SW 1271 (cell line): ENCODE data around the gene DHRS1.

ENCODE experiments used
- DNase-seq, 2 experiments: peaks; one replicate each; lab custom pipeline; 2025; lab: John Stamatoyannopoulos, UW

Gene DHRS1

DNA sequence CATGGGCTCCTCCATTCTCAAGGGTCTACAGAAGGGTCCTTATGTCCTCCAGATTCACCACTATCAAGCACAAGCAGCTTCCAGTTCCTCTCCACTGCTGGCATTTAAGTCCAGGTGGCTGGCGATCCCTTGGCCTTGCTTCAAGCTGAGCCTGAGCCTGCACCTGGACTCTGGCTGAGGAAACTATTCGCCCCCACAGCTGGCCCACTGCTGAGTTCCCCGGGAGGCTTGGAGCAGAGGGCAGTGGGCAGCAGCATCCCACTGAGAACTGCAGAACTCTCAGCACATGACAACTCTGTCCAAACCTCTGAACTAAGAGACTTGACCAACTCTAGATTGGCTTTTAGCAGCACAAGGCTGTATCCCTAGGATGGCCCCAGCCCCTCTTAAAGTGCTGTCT, 16.8 kb downstream of the DHRS1 start:
- DNase-seq: no peak

DNA sequence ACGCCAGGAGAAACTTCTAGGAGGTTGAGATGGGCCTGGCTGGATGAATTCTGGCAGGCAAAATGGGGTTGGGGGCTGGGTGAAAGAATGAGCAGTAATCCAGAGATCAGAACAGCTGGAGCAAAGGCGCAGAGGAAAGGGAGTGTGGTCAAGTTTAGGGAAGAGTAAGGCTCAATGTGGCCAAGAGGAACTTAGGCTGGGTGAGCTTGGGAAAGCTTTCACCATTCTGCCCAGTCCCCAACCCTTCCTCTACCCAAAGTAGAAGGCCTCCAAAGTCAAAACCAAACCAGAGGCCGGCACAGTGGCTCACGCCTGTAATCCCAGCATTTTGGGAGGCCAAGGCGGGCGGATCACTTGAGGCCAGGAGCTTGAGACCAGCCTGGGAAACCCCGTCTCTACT, 17.9 kb downstream of the DHRS1 start:
- DNase-seq: no peak

DNA sequence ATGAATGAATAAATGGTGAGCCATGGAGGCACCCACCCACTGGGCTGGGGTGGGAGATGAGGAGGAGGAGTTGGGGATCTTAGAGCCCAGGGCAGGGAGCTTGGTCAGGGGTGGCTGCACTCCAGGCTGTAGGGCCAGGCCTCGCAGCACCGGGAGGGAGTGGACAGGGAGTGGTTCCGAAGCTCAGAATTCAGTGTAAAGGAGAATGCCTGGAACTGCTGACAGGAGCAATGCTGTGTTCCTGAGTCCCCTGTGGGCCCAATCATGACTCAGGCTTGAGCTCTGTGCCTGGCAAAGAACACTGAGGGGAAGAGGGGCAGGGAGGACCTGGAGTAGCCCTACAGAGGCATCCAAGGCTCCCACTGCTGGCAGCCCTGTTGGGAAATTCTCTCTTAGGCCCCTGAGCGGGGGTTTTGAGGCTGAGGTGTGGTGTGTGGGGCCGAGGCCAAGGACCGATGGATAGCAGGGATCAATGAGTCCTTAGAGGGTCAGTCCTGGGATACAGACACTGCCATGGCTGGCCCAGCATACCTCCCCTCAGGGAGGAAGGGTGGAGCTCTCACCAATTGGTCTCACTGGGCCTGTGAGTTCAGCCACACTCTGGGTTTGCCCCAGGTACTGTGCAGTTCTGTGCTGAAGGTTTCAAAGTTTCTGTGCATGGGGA, 18.7 kb downstream of the DHRS1 start:
- no peak for DNase-seq

- DNase-seq: peak in 1 of 2 experiments; percentile 18
Measured at GRCh38 chr14:24279301-24280186, 20.0 kb downstream of the DHRS1 start.

DNA sequence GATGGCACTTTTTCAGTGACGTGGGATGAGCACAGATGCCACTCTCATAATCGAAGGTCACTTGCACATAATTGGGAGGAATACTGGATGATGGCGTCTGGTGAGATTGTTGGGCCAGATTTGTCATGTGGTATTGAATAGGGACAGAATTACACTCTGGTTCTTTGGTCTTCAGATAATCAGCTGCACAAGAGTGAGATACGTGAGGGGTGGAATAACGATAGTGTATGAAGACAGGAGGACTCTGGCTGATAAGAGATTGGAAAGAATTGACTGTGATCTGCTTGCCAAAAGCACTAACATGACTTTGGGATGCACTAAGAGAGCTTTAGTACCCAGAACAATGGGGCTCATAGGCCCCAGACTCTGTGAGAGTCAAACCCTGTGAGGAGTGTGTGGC, 21.2 kb downstream of the DHRS1 start:
- no peak for DNase-seq

- DNase-seq: no peak
Measured at GRCh38 chr14:24277606-24278321, 21.8 kb downstream of the DHRS1 start.

DNA sequence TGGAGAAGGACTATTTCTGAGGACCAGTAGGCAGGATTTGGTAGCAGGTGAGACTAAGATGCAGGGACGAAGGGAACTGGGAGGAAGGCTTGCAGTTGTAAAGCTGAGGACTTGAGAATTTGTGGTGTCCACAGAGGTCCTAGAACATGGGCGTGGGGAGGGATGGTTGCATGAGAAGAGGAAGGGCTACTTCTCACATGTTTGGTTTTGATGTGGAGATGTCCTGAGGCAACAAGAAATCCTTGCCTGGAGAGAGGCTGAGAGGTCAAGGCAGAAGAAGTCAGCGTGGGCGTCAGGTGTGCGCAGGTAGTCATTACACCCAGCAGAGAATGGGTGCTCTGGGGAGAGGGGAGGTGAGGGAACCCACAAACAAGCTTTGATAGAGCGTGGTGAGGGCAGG, 22.5 kb downstream of the DHRS1 start:
- DNase-seq: no peak

DNA sequence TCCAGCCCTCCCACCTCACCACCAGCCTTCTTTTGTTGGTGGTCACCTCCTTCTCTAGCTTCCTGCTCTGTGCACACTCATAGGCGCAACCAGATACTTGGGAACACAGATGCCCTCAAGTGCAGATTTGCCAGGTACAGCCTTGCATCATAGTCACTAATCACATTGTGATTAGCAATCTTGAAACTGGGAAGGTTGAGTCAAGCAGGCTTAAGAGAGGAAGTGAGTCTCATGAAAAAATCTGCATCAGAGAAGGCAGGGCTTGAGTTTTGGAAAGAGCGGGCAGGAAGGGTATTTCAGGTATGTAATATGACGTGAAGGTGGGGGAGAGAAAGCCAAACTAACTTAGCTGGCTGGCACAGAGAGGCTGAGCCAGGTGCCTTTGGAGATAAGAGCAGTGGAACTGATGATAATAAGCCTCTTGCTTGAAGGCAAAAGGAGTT, 25.5 kb downstream of the DHRS1 start:
- DNase-seq: no peak

GRCh38 chr14:24273422-24273998, 26.1 kb downstream of the DHRS1 start:
- DNase-seq: peak in 1 of 2 experiments; percentile 24

GRCh38 chr14:24272467-24272866, 27.1 kb downstream of the DHRS1 start:
- no peak for DNase-seq

- no peak for DNase-seq
Measured at GRCh38 chr14:24271834-24272263, 27.7 kb downstream of the DHRS1 start.

GRCh38 chr14:24271134-24271833, 28.3 kb downstream of the DHRS1 start, which contains the start of gene RABGGTA:
Gene RABGGTA (minus strand): TSS chr14:24271597. CDS start chr14:24271115, 482 bp downstream.
- DNase-seq: peak; percentile 70 to 79

- DNase-seq: peak in 1 of 2 experiments; percentile 47
Measured at GRCh38 chr14:24270537-24271133, 28.9 kb downstream of the DHRS1 start.

GRCh38 chr14:24269910-24270536, 29.6 kb downstream of the DHRS1 start:
- DNase-seq: no peak

- no peak for DNase-seq
Measured at GRCh38 chr14:24269368-24269767, 30.2 kb downstream of the DHRS1 start.

DNA sequence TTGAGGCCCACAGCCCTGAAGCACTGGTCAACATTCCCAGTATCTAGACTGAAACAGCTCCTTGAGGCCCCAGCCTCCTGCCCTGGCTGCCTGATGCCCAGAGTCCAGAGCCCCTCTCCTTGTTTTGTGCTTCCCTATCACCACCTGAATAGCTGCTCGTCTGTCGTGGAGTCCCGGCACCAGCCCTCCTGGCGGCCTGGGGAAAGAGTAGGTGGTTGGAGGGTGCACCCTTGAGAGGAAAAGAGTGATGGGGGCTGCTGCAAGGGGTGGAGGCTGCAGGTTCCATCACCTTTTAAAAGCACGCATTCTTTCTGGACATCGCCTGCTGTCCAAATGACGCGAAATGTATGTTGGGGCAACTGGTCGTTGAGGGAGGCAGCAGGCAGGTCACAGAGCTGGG, 31.4 kb downstream of the DHRS1 start:
- no peak for DNase-seq

GRCh38 chr14:24267516-24267915, 32.1 kb downstream of the DHRS1 start:
- DNase-seq: no peak

DNA sequence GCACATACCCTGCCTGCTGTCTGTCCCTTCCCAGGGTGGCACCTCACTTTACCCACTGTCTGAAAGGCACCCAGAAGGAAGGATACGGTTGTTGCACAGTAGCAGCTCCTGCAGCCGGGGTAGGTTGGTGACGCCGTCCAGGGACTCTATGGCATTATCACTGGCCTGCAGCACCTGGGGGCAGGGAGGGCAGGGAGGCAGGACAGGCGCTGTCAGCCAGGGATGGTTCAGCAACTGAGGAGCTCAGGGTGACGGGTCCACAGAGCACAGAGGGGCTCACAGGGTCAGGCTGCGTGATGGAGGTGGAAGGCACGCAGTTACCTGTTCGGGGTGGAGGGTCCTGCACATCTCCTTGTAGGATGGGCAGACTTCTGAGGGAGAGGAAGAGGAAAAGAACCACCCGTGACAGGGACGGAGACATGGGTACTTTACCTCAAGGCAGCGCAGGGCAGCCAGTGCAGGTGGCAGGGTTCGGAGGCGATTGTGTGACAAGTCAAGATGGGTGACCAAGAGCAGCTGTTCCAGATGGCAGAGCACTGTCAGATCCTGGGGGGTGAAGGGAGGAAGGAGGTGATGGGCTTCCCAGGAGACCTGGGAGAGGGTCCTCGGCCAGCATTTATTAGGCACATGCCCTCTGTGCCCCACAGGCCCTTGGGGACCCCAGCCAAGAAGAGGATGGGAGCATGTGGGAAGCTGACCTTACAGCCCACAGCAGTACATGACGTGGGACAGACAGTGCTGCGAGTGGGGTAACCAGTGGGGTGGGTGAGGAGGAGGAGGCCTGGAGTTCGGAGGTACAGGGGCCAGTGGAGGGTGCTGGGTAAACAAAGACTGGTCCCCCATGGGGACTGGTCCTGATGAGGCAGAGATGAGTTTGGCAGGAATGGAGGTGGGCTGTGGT, 33.0 kb downstream of the DHRS1 start:
- no peak for DNase-seq

GRCh38 chr14:24264298-24264697, 35.3 kb downstream of the DHRS1 start:
- no peak for DNase-seq
